ENCODE data around the gene NOC2L.

The NOC2L gene

GRCh38 chr1:941015-941587, 18.0 kb downstream of the NOC2L start:
- DNase-seq, result no peak

- DNase-seq, result peak; percentile 89
Observed at GRCh38 chr1:940107-941014, 18.7 kb downstream of the NOC2L start.

- DNase-seq, result no peak
Observed at GRCh38 chr1:939511-940106, 19.4 kb downstream of the NOC2L start.

GRCh38 chr1:938711-939489, 20.2 kb downstream of the NOC2L start:
- no peak for DNase-seq

GRCh38 chr1:938088-938683, 20.9 kb downstream of the NOC2L start:
- no peak for DNase-seq

GRCh38 chr1:937521-937920, 21.5 kb downstream of the NOC2L start:
- no peak for DNase-seq

GRCh38 chr1:936348-937264, 22.4 kb downstream of the NOC2L start:
- no peak for DNase-seq

GRCh38 chr1:935751-936231, 23.3 kb downstream of the NOC2L start:
- peak; percentile 61 for DNase-seq

GRCh38 chr1:934991-935750, 23.9 kb downstream of the NOC2L start:
- DNase-seq, result no peak

- DNase-seq, result no peak
Observed at GRCh38 chr1:933603-933940, 25.5 kb downstream of the NOC2L start.

- DNase-seq, result no peak
Observed at GRCh38 chr1:932776-933602, 26.1 kb downstream of the NOC2L start.

- DNase-seq, result no peak
Observed at GRCh38 chr1:932173-932510, 26.9 kb downstream of the NOC2L start.

GRCh38 chr1:931380-932172, 27.5 kb downstream of the NOC2L start:
- DNase-seq, result no peak

- DNase-seq, result no peak
Observed at GRCh38 chr1:930633-931138, 28.4 kb downstream of the NOC2L start.

GRCh38 chr1:929712-930632, 29.1 kb downstream of the NOC2L start:
- no peak for DNase-seq

GRCh38 chr1:928825-929661, 30.0 kb downstream of the NOC2L start:
- DNase-seq, result no peak

GRCh38 chr1:927748-928147, 31.3 kb downstream of the NOC2L start:
- DNase-seq, result no peak

Data from femur (tissue), 1 donor.